H1 (cell line): ENCODE results near the gene A2ML1. TPM values are rescaled to one million over a fixed set of nuclear protein-coding genes. Genes with fewer than 3 reads are reported as not detected.

ENCODE experiments used
- ATF3 ChIP-seq: IDR thresholded peaks from 2 replicates; pipeline ENCODE4 v1.6.1; 2011; ENCODE audit warnings: low read depth, mild to moderate bottlenecking, low read length; ENCODE audit not compliant: insufficient read depth
- polyA plus RNA-seq, 7 experiments: library from polyadenylated mRNA; depleted of rRNA in 3 of 7; stranded (reverse) in 5 of 7; unstranded in 2 of 7; fragments of >200 nt in 5 of 7; fragments of 200-250 nt in 2 of 7; gene quantifications; 1 replicate in 5 of 7; 2 replicates in 1 of 7; 4 replicates in 1 of 7; pipeline versions ENCODE4 v1.2.1 to v1.2.3, GENCODE V29; 2011 to 2013; ENCODE audit warnings: missing spikeins in 2 of 7, mixed read lengths in 2 of 7
- total RNA-seq: library from RNA; stranded (reverse); fragmentation: NEBNext Ultra II Directional; extraction: Animal tissue kit (Norgen Biotek cat#: 25700); gene quantifications from 2 replicates; pipeline ENCODE4 v1.2.1, GENCODE V29; 2021

A2ML1 gene
- total and polyA plus RNA-seq, 2 of the 8 experiments (the other 6 are each of a cell fraction or from before 2014, with no cell fraction given) = 10.2 to 10.3 TPM

- TF ChIP-seq ATF3 = 0 out of 2 replicates have a peak, but pooled peaks have one; percentile 27
Measured at GRCh38 chr12:8823565-8824300, 1.3 kb downstream of the A2ML1 start (continued).
